DND-41 (cell line): ENCODE results near the gene TCF21.

Source experiments
- EZH2 ChIP-seq: IDR thresholded peaks from 3 replicates; pipeline ENCODE4 v1.6.1; 2012; ENCODE audit warnings: borderline replicate concordance, low read depth, mild to moderate bottlenecking, moderate library complexity, low read length, inconsistent platforms; ENCODE audit not compliant: severe bottlenecking
- TF ChIP-seq, protein P1 (sequence below): IDR thresholded peaks from 2 replicates; pipeline ENCODE4 v1.5.1; 2012; ENCODE audit warnings: borderline replicate concordance, low read length, moderate library complexity, mild to moderate bottlenecking; ENCODE audit not compliant: poor library complexity, severe bottlenecking; ENCODE audit errors: extremely low read depth

DNA sequence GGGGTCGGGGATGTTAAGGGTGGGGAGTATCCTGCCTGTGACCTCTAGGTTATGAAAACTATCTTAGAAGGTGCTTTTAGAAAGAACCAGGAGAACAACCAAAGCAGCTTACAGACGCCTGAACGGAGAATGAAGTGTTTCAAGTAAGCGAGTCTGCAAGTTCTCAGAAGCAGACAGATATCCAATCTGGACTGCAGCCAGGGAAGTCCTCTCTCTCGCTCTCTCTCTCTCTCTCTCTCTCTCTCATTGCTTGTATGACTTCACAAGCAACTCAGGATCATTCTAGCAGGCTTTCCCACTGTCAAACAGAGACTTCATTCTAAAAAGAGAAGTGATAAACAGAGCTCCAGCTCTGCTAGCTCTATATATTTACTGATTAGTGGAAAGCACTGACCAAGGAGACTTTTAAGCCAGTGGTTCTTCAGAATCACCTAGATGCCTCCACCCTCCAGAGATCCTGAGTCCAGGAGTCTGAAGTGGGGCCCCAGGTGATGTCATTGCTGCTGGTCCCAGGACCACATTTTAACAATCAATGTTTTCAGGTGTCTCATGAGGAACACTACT is 6.0 kb downstream of the TCF21 start:
- TF ChIP-seq, protein P1, sequence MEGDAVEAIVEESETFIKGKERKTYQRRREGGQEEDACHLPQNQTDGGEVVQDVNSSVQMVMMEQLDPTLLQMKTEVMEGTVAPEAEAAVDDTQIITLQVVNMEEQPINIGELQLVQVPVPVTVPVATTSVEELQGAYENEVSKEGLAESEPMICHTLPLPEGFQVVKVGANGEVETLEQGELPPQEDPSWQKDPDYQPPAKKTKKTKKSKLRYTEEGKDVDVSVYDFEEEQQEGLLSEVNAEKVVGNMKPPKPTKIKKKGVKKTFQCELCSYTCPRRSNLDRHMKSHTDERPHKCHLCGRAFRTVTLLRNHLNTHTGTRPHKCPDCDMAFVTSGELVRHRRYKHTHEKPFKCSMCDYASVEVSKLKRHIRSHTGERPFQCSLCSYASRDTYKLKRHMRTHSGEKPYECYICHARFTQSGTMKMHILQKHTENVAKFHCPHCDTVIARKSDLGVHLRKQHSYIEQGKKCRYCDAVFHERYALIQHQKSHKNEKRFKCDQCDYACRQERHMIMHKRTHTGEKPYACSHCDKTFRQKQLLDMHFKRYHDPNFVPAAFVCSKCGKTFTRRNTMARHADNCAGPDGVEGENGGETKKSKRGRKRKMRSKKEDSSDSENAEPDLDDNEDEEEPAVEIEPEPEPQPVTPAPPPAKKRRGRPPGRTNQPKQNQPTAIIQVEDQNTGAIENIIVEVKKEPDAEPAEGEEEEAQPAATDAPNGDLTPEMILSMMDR: no peak
- no peak for TF ChIP-seq EZH2
